H54 (cell line): Measurements from ENCODE around the gene AFAP1L1.

Source experiments
- DNase-seq: peaks from one replicate; pipeline ENCODE4 v3.0.0; 2011; ENCODE audit warnings: low spot score, mixed read lengths; ENCODE audit not compliant: insufficient read length
- FAIRE-seq: peaks from 3 replicates; lab custom pipeline; 2011; peaks lifted over from hg19 to GRCh38; lab: Jason Lieb, UNC
- POLR2A ChIP-seq: IDR thresholded peaks from 2 replicates; pipeline ENCODE4 v1.6.1; 2011; ENCODE audit warnings: low read depth, mild to moderate bottlenecking, low read length

Gene AFAP1L1

DNA sequence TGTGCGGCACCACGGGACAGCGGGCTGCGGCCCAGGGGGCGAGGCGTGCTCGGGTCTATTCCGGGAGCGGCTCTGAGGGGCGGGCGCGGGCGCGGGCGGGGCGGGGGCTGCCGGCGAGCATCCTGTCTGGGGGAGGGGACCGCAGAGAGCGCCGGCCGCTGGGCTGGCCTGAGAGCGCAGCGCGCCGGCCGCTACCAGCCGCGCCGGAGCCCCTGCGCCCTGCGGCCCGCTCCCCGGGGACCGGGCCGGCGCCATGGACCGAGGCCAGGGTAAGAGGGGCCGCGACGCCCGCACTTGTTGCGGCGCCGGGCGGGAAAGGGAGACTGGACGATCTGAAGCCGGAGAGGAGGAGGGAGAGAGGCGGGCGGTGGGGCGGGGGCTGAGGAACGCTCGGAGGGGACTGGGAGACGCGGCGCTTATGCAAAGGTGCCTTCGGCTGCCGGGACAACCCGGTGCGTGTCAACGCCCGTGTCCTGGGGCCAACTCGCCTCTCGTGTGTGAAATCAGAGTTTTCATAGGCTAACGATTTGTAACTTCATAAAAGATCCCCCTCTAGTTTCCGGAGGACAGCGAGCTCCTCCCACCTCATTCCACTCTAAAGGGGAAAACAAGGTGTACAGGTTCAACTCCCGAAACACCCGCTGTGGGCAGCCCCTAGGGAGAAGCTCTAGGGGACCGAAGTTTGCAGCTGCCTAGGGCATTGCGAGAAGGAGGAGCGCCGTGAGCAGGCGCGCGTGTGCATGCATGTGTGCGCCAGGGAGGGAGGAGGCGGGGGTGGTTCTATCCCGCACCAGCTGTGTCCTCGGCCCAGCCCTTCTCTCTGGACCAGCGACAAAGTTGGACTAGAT, at the start of gene AFAP1L1:
Gene AFAP1L1, plus strand, starts transcription at position 144 of the 848 bp plus-strand sequence. Its CDS starts 110 bp downstream, at position 254.
- TF ChIP-seq POLR2A, result no peak
- FAIRE-seq (no peak), DNase-seq (peak; percentile 60)

DNA sequence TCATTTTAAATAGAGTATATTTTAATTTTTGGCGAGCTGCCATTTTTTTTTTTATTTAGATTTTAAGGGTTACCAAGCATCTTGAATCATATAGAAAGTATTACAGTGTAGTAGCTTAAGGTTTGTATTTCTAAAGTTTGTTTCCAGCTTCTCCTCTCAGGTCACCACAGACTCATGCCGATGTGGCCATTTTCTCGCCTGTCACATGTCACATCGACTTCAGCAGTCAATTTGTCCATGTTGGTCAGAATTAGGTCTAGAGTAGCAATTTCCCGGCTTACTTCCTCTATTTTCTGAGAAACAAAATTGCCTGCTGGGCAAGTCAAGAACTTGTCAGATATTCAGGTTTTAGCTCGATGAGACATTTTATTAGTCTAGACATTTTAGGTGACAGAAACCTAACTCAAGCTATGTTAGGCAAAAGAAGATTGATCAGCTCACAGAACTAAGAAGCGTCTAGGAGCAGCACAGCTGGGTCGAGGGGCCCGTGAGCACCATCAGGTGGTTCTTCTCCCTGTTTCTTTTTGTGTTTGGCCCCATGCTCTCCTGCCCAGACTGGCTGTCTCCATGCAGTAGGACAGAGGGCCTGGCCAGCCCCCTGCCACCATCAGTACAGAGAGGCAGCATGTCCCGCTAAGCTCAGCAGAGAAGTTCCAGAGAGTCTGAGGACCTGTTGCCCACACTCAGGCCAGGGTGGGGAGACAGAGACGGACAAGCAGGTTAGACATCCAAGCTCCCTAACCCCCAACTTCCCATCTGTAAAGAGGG, 48.4 kb upstream of the AFAP1L1 start:
- no peak for DNase-seq
- no peak for FAIRE-seq
- TF ChIP-seq POLR2A, result no peak

- FAIRE-seq (no peak), DNase-seq (no peak)
- no peak for TF ChIP-seq POLR2A
These were observed 47.4 kb upstream of the AFAP1L1 start for GRCh38 chr5:149224282-149224681.

- DNase-seq (peak; percentile 49), FAIRE-seq (no peak)
- no peak for TF ChIP-seq POLR2A
These were observed 44.4 kb upstream of the AFAP1L1 start for GRCh38 chr5:149227168-149227826.

- peak; percentile 61 for FAIRE-seq
- DNase-seq, result peak; percentile 89
- TF ChIP-seq POLR2A, result no peak
These were observed 42.9 kb upstream of the AFAP1L1 start for GRCh38 chr5:149228618-149229297.

GRCh38 chr5:149229298-149229937, 42.2 kb upstream of the AFAP1L1 start:
- FAIRE-seq (no peak), DNase-seq (no peak)
- TF ChIP-seq POLR2A, result no peak

DNA sequence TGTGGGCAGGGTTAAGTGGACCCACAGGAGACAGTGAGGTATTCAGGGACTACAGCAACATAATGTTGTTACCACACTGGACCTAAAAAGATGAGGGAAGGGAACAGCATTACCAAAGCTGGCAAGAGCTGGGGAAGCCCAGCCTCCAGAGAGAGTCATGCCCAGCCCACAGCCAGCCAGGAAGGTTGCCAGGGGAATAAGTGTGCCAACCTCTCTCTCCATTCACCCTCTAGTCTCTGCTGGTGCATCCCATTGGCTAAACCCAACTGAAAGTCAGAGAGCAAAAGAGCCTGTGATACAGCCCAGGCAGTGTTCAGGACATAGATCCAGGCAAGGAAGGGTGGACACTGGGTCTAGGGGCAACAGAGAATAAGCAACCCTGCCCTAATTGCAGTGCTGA, 35.8 kb upstream of the AFAP1L1 start:
- FAIRE-seq, result no peak
- no peak for TF ChIP-seq POLR2A
- DNase-seq, result no peak

DNA sequence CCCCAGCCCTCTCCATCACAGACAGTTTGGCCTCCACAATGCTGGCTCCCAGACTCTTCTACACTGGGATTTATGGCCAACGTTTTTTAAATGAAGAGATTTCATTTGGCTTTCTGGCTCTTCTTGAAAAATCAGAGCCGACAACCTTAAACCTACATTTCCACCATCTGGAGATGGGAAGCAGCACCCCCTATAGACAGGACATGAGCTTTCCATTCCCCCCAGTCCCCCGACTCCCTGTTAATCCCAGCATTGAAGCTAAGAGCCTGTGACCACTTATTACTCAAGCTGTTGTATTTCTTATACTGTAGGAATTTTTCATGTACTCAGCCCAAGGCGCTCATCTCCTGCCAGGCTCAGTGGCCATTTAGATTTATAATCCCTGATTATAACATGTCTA, 34.0 kb upstream of the AFAP1L1 start:
- TF ChIP-seq POLR2A, result no peak
- FAIRE-seq (no peak), DNase-seq (no peak)

DNA sequence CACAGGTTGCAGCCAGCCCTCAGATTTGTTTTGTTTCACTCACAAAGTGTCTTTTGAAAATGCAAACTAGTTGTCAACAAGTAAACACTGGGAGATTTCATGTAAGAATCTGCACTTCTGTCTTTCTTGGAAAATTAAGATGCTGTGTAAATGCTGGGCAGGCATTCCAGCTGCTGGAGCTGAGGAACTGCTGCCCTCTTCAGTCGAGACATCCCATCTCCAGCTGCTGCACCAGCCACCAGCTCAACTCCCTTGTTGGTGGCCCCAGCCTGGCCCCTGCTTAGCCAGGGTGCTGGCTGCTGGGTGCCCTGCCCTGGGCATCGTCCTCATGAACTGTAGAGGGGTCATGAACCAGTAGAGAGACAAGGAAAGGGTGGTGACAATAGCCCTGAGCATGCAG, 33.1 kb upstream of the AFAP1L1 start:
- no peak for FAIRE-seq
- TF ChIP-seq POLR2A, result no peak
- DNase-seq, result no peak

- DNase-seq, result no peak
- FAIRE-seq, result no peak
- TF ChIP-seq POLR2A, result no peak
These were observed 31.7 kb upstream of the AFAP1L1 start for GRCh38 chr5:149239917-149240316.

- FAIRE-seq, result no peak
- TF ChIP-seq POLR2A, result no peak
- no peak for DNase-seq
These were observed 31.2 kb upstream of the AFAP1L1 start for GRCh38 chr5:149240354-149240998.

DNA sequence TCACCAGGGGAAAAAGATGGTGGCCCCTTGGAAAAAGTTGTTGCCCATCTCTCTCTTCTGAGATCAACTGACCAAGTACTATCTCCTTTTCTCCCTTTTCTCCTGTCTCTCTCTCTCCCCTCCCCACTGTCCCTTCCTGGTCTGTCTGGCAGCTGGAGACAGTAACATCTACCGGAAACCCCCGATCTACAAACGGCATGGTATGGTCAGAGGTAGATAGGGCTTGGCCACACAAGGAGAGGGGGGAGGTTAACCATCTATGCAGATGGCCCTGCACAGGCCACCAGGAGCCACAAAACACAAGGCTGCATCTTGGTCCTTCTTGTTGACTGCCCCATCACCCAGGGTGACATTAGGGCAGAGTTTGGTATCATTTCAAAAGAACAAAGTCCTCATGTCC, 29.3 kb upstream of the AFAP1L1 start:
- no peak for TF ChIP-seq POLR2A
- no peak for DNase-seq
- FAIRE-seq, result no peak
